Mesothelial cell of epicardium (in vitro differentiated cells): ENCODE measurements around the gene ZAR1L. TPM values are rescaled to one million over a fixed set of nuclear protein-coding genes. Genes with fewer than 3 reads are reported as not detected.
A peak's percentile ranks its signal among the peaks of the same experiment; 100 is the strongest.

Experiments used
- DNase-seq, 2 experiments: peaks; one replicate each; pipeline ENCODE4 v3.0.0; 2021; ENCODE audit warnings: low spot score in 2 of 2; ENCODE audit not compliant: unreplicated experiment in 2 of 2
- H3K27ac Mint-ChIP-seq: 2 replicates; pipeline ENCODE4 v1.8.0; 2021; ENCODE audit warnings: mixed read lengths
- H3K27me3 Mint-ChIP-seq: 2 replicates; pipeline ENCODE4 v1.8.0; 2021; ENCODE audit warnings: low read depth, mixed read lengths
- H3K36me3 Mint-ChIP-seq: 2 replicates; pipeline ENCODE4 v1.8.0; 2021; ENCODE audit warnings: mixed read lengths
- H3K4me1 Mint-ChIP-seq: 2 replicates; pipeline ENCODE4 v1.8.0; 2021; ENCODE audit warnings: mixed read lengths
- H3K4me3 Mint-ChIP-seq: 2 replicates; pipeline ENCODE4 v1.8.0; 2021; ENCODE audit warnings: mild to moderate bottlenecking, moderate library complexity, mixed read lengths
- H3K9me3 Mint-ChIP-seq: 2 replicates; pipeline ENCODE4 v1.8.0; 2021; ENCODE audit warnings: mixed read lengths
- CTCF ChIP-seq: fragments of 200-600 bp; sonication (generic); IDR thresholded peaks from one replicate; pipeline ENCODE4 v1.5.0; 2021; ENCODE audit warnings: antibody characterized with exemption; ENCODE audit not compliant: unreplicated experiment
- total RNA-seq: library from RNA; stranded (reverse); gene quantifications from 3 replicates; pipeline ENCODE4 v1.2.1, GENCODE V29; 2021

ZAR1L gene
- total RNA-seq, 1 donor from 2014 or later: not detected

DNA sequence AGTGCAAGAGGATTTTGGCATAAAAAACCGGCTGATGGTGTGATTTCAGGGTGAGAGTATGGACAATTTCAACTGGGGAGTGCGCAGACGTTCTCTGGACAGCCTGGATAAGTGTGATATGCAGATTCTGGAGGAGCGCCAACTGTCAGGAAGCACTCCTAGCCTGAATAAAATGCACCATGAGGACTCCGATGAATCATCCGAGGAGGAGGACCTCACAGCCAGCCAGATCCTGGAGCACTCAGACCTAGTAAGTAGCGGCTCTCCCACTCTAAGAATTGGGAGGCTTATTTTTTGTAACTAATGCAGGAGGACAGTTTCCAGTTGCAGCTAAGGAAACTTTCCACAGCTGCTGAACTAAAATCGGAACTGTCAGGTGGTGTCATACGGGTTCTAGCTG is 53.6 kb downstream of the ZAR1L start:
- Mint-ChIP-seq H3K36me3 (peaks cover 12% of the 10 kb centered on the region), H3K27me3 (no peaks in the 10 kb centered on the region), H3K9me3 (no peaks in the 10 kb centered on the region), H3K4me3 (no peak overlapping the region), H3K27ac (peak overlapping the region; percentile 57), H3K4me1 (peaks cover 35% of the 10 kb centered on the region)
- DNase-seq: peak in 1 of 2 experiments; percentile 50
- no peak for TF ChIP-seq CTCF

DNA sequence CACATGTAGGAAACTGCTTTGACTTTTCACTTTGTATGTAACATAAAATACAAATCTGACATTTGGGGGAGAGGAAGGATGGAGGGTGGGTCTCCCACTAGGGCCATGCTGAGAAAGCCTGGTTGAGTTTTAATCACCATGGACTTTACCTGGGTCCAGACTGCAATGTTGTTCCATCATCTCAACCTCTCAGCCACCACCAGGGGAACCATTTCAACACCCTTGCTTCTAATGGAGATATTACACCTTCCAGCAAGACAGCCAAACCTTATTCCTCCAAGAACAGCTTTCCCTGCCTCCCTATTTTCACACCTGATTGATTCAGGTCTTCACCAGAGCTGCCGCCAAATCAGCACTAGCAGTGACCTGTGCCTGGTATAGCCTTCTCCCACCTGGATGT is 56.0 kb downstream of the ZAR1L start:
- Mint-ChIP-seq H3K9me3 (no peaks in the 10 kb centered on the region), H3K4me1 (peaks cover 50% of the 10 kb centered on the region), H3K4me3 (no peak overlapping the region), H3K27me3 (no peaks in the 10 kb centered on the region), H3K36me3 (peaks cover 4% of the 10 kb centered on the region), H3K27ac (peak overlapping the region; percentile 31)
- TF ChIP-seq CTCF: no peak
- DNase-seq: no peak

GRCh38 chr13:32257649-32258048 is 57.5 kb downstream of the ZAR1L start:
- no peak overlapping the region for H3K27ac Mint-ChIP-seq
- H3K27me3 Mint-ChIP-seq: no peaks in the 10 kb centered on the region
- TF ChIP-seq CTCF: no peak
- no peaks in the 10 kb centered on the region for H3K9me3 Mint-ChIP-seq
- no peak overlapping the region for H3K4me3 Mint-ChIP-seq
- no peak for DNase-seq
- peaks cover 55% of the 10 kb centered on the region for H3K4me1 Mint-ChIP-seq
- peaks cover 4% of the 10 kb centered on the region for H3K36me3 Mint-ChIP-seq

GRCh38 chr13:32256243-32256642 is 58.9 kb downstream of the ZAR1L start:
- Mint-ChIP-seq H3K4me1 (peaks cover 42% of the 10 kb centered on the region), H3K36me3 (peaks cover 4% of the 10 kb centered on the region), H3K27ac (no peak overlapping the region), H3K27me3 (no peaks in the 10 kb centered on the region), H3K4me3 (no peak overlapping the region), H3K9me3 (no peaks in the 10 kb centered on the region)
- TF ChIP-seq CTCF: no peak
- no peak for DNase-seq

GRCh38 chr13:32255724-32256109 is 59.4 kb downstream of the ZAR1L start:
- no peak overlapping the region for H3K4me3 Mint-ChIP-seq
- H3K9me3 Mint-ChIP-seq: no peaks in the 10 kb centered on the region
- no peaks in the 10 kb centered on the region for H3K27me3 Mint-ChIP-seq
- H3K27ac Mint-ChIP-seq: no peak overlapping the region
- H3K4me1 Mint-ChIP-seq: peaks cover 42% of the 10 kb centered on the region
- no peak for TF ChIP-seq CTCF
- no peak for DNase-seq
- peaks cover 4% of the 10 kb centered on the region for H3K36me3 Mint-ChIP-seq
